Left colon (tissue), 2 donors: Measurements from ENCODE around the gene FKBP11. TPM values are rescaled to one million over a fixed set of nuclear protein-coding genes. Genes with fewer than 3 reads are reported as not detected.
"Not testable (repeated sequence)": the region's sequence is repeated elsewhere in the genome, so short reads cannot be mapped to it uniquely, and the experiment has no call there.

Experiments used
- ATAC-seq: fragments of 200-7000 bp; cut with Tn5 transposase; one replicate; pipeline ENCODE4 v1.9.1; 2020; ENCODE audit warnings: mild to moderate bottlenecking, moderate library complexity
- DNase-seq, 2 donors: peaks; one replicate each; pipeline ENCODE4 v3.0.0-alpha.2; 2020
- intact Hi-C, 2 donors: fragments of 100-400 bp; cut with DNase I in 1 of 2; cut with micrococcal nuclease in 1 of 2; formaldehyde crosslinking; loops; one replicate each; pipeline versions ENCODE4 v1.11.2 to v1.14.0; 2022; cut with DNase I, micrococcal nuclease
- total RNA-seq, 2 donors: library from RNA; stranded (reverse); fragmentation: NEBNext Ultra II Directional; extraction: Animal tissue kit (Norgen Biotek cat#: 25700); gene quantifications; one replicate each; pipeline ENCODE4 v1.2.1, GENCODE V29; 2021
- donor health status: DM: no; HTN: no; CAD: no.
- donor health status: DM: yes; HTN: yes; CAD: no.

Gene FKBP11
- total RNA-seq, 2 donors from 2014 or later = 21.3 to 26.9 TPM

GRCh38 chr12:48927261-48927660, 2.0 kb upstream of the FKBP11 start:
- ATAC-seq = no peak
- no peak for DNase-seq
- intact Hi-C loops = no loop called here

DNA sequence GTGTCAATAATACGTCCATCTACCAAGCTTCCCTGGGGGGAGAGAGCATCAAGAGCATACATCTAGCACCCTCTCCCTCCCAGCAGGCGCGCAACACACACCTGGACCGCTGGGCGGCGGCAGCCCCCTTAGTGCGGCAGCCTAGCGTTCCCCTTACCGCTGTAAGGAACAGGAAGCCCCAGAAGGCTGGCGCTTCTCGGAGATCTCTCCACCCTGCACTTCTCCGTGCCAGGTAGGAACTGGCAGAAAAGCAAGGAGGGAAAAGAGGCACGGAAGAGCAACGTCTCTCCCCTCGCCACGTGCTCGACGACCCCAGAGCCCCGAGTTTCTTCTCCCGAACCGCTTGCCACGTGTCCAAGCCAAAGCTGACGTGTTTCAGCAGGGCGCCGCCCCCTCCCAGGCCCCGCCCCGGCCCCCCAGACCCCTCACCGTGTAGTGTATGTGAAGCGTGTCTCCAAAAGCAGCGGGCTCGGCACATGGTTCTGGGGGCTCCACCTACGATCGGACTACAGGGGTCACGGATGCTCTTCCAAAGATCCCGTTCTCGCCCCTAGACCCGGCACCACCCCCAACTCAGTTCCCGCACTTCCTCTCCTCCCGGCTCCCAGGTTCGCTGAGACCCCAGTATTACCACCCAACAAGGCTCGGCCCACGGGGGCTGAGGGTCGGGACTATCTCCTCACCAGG, 532 bp downstream of the FKBP11 start:
- peak; percentile 81 for ATAC-seq
- intact Hi-C loops = no loop called here
- DNase-seq = peak; percentile 50 to 71

GRCh38 chr12:48923117-48923516, 2.2 kb downstream of the FKBP11 start:
- intact Hi-C loops = no loop called here
- DNase-seq = no peak
- no peak for ATAC-seq

DNA sequence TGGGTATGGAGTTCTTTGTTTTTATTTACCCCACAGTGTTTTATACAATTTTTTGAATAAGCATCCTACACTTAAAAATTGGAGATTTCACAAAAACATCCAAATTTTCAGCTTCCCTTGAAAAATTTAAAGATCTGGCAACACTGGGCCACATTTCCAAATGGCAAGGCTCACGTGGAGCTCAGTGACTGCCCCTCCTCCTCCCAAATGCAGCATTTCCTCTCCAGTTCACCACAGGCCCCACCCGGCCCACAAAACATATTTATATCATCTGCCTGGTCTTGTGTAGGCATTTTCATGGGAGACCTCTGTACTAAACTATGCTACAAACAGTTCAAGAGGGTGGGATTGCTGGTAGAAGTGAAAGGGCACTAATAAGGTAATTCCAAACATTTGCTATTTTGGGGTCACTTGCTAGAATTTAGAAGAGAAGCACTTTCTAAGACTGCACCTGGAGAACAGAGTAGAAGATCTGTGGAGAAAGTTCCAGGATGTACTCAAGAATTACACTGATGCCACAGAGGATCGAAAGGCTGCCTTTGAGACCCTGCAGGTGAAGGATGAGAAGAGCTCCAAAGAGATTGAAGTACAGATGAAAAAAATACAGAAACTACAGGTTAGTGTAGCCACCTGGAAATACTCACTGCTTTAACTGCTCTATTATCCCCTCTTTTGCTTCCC, 7.3 kb downstream of the FKBP11 start:
- DNase-seq (peak in 1 of 2 donors; percentile 28), ATAC-seq (no peak)

GRCh38 chr12:48910196-48910595, 15.1 kb downstream of the FKBP11 start:
- ATAC-seq (no peak), DNase-seq (no peak)
- intact Hi-C loops = no loop called here

More for the DNA sequence above, 7.3 kb downstream of the FKBP11 start:
- intact Hi-C loops = no loop called here

GRCh38 chr12:48909698-48910097, 15.6 kb downstream of the FKBP11 start:
- DNase-seq, ATAC-seq, intact Hi-C loops: not testable (repeated sequence)

GRCh38 chr12:48907245-48907644, 18.0 kb downstream of the FKBP11 start:
- DNase-seq = no peak
- no peak for ATAC-seq

DNA sequence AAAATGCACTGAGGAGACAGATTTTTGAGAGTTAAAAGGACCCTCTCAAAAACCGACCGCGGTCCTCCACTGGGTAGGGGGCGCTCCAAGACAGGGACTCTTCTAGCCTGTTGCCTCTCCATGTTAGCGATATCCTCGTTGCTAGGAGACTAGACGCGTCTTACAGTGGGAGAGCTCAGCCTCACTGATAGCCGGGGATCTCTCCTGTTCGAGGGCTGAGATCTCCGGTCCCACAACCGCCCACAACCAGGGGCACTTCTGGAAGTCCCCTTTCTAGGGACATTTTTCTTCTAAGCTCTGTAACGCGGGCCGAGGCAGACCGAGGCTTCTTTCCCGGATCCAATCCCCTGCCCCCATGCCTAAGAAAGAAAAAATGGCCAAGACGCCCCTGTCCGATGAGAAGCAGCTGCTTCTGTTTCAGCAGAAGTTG, 21.3 kb downstream of the FKBP11 start:
- ATAC-seq (peak; percentile 92), DNase-seq (peak; percentile 67 to 83)
- intact Hi-C loops = no loop called here

More at GRCh38 chr12:48907245-48907644, 18.0 kb downstream of the FKBP11 start:
- intact Hi-C loops = no loop called here

GRCh38 chr12:48903363-48903981, 21.8 kb downstream of the FKBP11 start:
- no peak for ATAC-seq
- intact Hi-C loops = no loop called here

DNA sequence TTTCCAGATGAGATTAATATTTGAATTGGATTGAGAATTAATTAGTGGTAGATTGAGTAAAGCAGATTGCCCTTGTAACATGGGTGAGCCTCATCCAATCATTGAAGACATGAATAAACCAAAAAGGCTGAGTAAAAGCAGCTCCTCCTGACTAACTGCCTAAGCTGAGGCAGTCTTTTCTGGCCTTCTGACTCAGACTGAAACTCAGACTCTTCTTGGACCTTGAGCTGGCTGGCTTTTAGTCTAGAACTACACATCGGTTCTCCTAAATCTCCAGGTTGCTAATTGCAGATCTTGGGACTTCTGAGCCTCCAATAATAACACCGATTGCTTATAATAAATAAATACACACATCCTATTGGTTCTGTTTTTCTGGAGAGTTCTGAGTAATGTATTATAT, 24.0 kb downstream of the FKBP11 start:
- intact Hi-C loops = no loop called here
- DNase-seq = no peak
- no peak for ATAC-seq

More at GRCh38 chr12:48903363-48903981, 21.8 kb downstream of the FKBP11 start:
- DNase-seq = no peak

DNA sequence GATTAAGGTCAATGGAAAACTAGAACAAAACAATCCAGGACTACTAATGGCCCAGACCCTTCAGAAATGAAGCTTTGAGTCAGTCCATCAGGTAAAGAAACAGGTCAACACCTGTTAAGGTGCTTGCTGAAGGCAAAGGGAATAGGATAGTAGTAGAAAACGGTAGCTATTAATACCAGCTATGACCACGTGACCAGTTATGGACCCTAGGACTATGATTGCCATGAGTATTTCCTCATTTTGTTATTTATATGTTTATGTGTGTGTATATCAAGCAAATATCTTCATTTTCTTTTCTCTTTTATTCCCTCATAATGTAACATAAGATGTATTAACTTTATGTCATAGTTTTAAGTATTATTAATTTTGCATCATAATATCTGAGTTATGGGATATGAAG, 25.6 kb downstream of the FKBP11 start:
- intact Hi-C loops = no loop called here
- no peak for DNase-seq
- no peak for ATAC-seq

GRCh38 chr12:48894271-48894670, 31.0 kb downstream of the FKBP11 start:
- intact Hi-C loops = no loop called here
- ATAC-seq = no peak

GRCh38 chr12:48890657-48891418, 34.5 kb downstream of the FKBP11 start:
- DNase-seq = peak; percentile 53 to 88
- intact Hi-C loops = loop anchor here in 1 of 2 donors (2.0 kb wide), 1 partner anchor 38 kb away; the partner anchor contains the start of gene DDX23
- peak; percentile 100 for ATAC-seq

More at GRCh38 chr12:48894271-48894670, 31.0 kb downstream of the FKBP11 start:
- no peak for DNase-seq

- DNase-seq (no peak), ATAC-seq (no peak)
- intact Hi-C loops = loop anchor here in 1 of 2 donors (2.0 kb wide), 1 partner anchor 37 kb away; the partner anchor contains the start of gene DDX23
Observed at GRCh38 chr12:48889679-48890078, 35.6 kb downstream of the FKBP11 start.

GRCh38 chr12:48883305-48884161, 41.8 kb downstream of the FKBP11 start:
- peak; percentile 93 for ATAC-seq
- intact Hi-C loops = no loop called here

GRCh38 chr12:48882972-48883304, 42.4 kb downstream of the FKBP11 start:
- DNase-seq (no peak), ATAC-seq (no peak)
- intact Hi-C loops = no loop called here

More at GRCh38 chr12:48883305-48884161, 41.8 kb downstream of the FKBP11 start:
- no peak for DNase-seq

DNA sequence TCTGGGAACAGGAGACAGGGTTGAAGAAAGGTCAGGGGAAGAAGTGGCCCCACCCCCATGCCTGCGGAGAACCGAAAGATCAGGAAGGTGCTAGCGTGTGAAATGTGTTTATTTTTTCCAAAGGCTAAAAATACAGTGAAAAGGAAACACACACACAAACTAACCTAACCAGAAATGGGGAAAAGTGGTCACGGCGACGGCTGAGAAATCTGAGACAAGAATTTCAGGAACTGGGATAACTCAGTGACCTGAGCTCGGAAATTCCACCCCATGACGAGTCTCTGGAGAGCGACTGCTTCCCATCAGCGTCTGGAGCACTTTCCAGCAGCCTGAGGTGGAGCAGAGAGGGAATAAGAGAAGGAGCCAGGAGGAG, 43.0 kb downstream of the FKBP11 start:
- DNase-seq (no peak), ATAC-seq (no peak)
- intact Hi-C loops = no loop called here

DNA sequence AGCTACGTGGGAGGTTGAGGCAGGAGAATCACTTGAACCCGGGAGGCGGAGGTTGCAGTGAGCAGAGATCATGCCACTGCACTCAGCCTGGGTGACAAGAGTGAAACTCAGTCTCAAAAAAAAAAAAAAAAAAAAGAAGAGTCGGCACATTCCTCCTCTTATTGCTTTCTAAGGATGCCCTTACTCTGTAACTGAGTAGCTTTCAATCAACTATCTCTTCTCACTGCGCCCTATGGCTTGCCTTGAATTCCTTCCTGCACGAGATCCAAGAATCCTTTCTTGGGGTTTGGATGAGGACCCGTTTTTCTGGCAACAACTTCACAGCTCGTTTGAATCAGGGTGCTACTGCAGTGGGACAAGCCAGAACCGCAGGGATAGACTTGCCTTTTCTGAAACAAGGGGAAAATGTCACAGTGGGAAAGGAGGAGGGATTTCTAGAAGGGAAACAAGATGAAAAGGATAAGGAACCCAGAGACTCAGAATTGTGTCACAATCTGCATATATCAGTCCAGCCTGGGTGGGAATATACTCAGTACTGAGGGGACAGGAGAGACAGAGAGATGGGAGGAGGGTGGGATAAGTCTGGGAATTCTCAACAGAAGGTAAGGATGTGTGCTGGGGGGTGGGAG, 43.5 kb downstream of the FKBP11 start:
- ATAC-seq (no peak), DNase-seq (no peak)
- intact Hi-C loops = no loop called here
